Esophagus muscularis mucosa (tissue), 4 donors: Measurements from ENCODE around the gene ATP11C. TPM values are rescaled to one million over a fixed set of nuclear protein-coding genes. Genes with fewer than 3 reads are reported as not detected.

Source experiments
- DNase-seq: peaks from one replicate; pipeline ENCODE4 v3.0.0-alpha.2; 2017; ENCODE audit errors: extremely low spot score
- H3K27ac ChIP-seq, 4 donors: fragments of 200-600 bp; sonication (generic); replicated peaks in 1 of 4; 1 replicate in 3 of 4; 2 replicates in 1 of 4; pipeline ENCODE4 v1.5.1; 2016 to 2019; ENCODE audit warnings: mild to moderate bottlenecking in 1 of 4
- H3K27me3 ChIP-seq, 4 donors: fragments of 200-600 bp; sonication (generic); one replicate each; pipeline versions ENCODE4 v1.5.1 to v1.6.0; 2016 to 2019
- H3K36me3 ChIP-seq, 4 donors: fragments of 200-600 bp; sonication (generic); one replicate each; pipeline ENCODE4 v1.5.1; 2016 to 2019
- H3K4me1 ChIP-seq, 4 donors: fragments of 200-600 bp; sonication (generic); one replicate each; pipeline ENCODE4 v1.5.1; 2016 to 2019
- H3K4me3 ChIP-seq, 4 donors: fragments of 200-600 bp; sonication (generic); 1 replicate in 2 of 4; 2 replicates in 2 of 4; pipeline ENCODE4 v1.5.1; 2016 to 2019; ENCODE audit warnings: mild to moderate bottlenecking in 4 of 4, moderate library complexity in 1 of 4
- H3K9me3 ChIP-seq, 4 donors: fragments of 200-600 bp; sonication (generic); 1 replicate in 3 of 4; 2 replicates in 1 of 4; pipeline ENCODE4 v1.5.1; 2016 to 2019
- CTCF ChIP-seq, 3 experiments: fragments of 200-600 bp in 2 of 3; fragments of 450-650 bp in 1 of 3; sonication (generic) in 2 of 3; IDR thresholded peaks; one replicate each; pipeline ENCODE4 v1.5.1; 2017 to 2019; ENCODE audit warnings: antibody characterized with exemption in 3 of 3, mild to moderate bottlenecking in 2 of 3, moderate library complexity in 1 of 3
- EP300 ChIP-seq: sonication (generic); formaldehyde crosslinking; IDR thresholded peaks from one replicate; pipeline ENCODE4 v1.6.1; 2017; ENCODE audit warnings: antibody characterized with exemption
- POLR2A ChIP-seq: fragments of 450-650 bp; IDR thresholded peaks from one replicate; pipeline ENCODE4 v1.6.1; 2017; ENCODE audit warnings: antibody characterized with exemption, moderate library complexity, mild to moderate bottlenecking, low read depth
- POLR2AphosphoS5 ChIP-seq, 2 donors: sonication (generic); formaldehyde crosslinking; IDR thresholded peaks; one replicate each; pipeline ENCODE4 v1.6.1; 2017; ENCODE audit warnings: antibody characterized with exemption in 2 of 2
- WGBS: methylation state at CpG from one replicate; pipeline ENCODE4 v1.1.5; 2018; 5-methylcytosine and 5-hydroxymethylcytosine counted together
- intact Hi-C: fragments of 100-400 bp; cut with DNase I; formaldehyde crosslinking; loops from one replicate; pipeline ENCODE4 v1.15.1; 2023
- total RNA-seq, 4 donors: library from RNA; depleted of rRNA; stranded (reverse); fragments of >200 nt; gene quantifications; one replicate each; pipeline versions ENCODE4 v1.1.0 to v1.2.1, GENCODE V29; 2016

ATP11C gene
- total RNA-seq, 4 donors from 2014 or later: 17.9 to 29.2 (median 22.4) TPM

GRCh38 chrX:139920316-139920715, 12.5 kb downstream of the ATP11C start:
- H3K27ac ChIP-seq: no peak overlapping the region
- intact Hi-C loops: no loop called here
- WGBS: 82% methylated on average over 1 of the region's 1 CpG
- no peaks in the 10 kb centered on the region for H3K27me3 ChIP-seq
- no peak overlapping the region for H3K4me3 ChIP-seq
- no peaks in the 10 kb centered on the region for H3K36me3 ChIP-seq
- H3K9me3 ChIP-seq: no peaks in the 10 kb centered on the region
- no peak for DNase-seq
- no peak for TF ChIP-seq EP300
- TF ChIP-seq CTCF (IDR thresholded peaks at IDR 0.05): no peak
- no peak for TF ChIP-seq POLR2A
- TF ChIP-seq POLR2AphosphoS5 (IDR thresholded peaks at IDR 0.05): no peak
- H3K4me1 ChIP-seq: peaks cover 0 to 8% (median 2%) of the 10 kb centered on the region in 4 donors

- H3K4me1 ChIP-seq: no peaks in the 10 kb centered on the region
- no peak overlapping the region for H3K27ac ChIP-seq
- 100% methylated on average over 1 of the region's 1 CpG for WGBS
- no peak for DNase-seq
- no peak overlapping the region for H3K4me3 ChIP-seq
- no peaks in the 10 kb centered on the region for H3K27me3 ChIP-seq
- intact Hi-C loops: no loop called here
- no peaks in the 10 kb centered on the region for H3K36me3 ChIP-seq
- TF ChIP-seq CTCF (IDR thresholded peaks at IDR 0.05): no peak
- no peak for TF ChIP-seq POLR2AphosphoS5 (IDR thresholded peaks at IDR 0.05)
- no peak for TF ChIP-seq EP300
- no peak for TF ChIP-seq POLR2A
- no peaks in the 10 kb centered on the region for H3K9me3 ChIP-seq
These were observed 18.4 kb downstream of the ATP11C start for GRCh38 chrX:139914421-139914820.

- Histone ChIP-seq H3K36me3 (no peaks in the 10 kb centered on the region), H3K4me1 (peaks cover 0 to 3% (median 0%) of the 10 kb centered on the region in 4 donors), H3K27me3 (no peaks in the 10 kb centered on the region), H3K27ac (no peak overlapping the region), H3K9me3 (no peaks in the 10 kb centered on the region), H3K4me3 (no peak overlapping the region)
- WGBS: 49% methylated on average over 3 of the region's 3 CpGs
- intact Hi-C loops: no loop called here
- DNase-seq: no peak
- TF ChIP-seq EP300 (no peak), POLR2A (no peak), CTCF (IDR thresholded peaks at IDR 0.05) (no peak), POLR2AphosphoS5 (IDR thresholded peaks at IDR 0.05) (no peak)
These were observed 23.1 kb downstream of the ATP11C start for GRCh38 chrX:139909712-139910111.

DNA sequence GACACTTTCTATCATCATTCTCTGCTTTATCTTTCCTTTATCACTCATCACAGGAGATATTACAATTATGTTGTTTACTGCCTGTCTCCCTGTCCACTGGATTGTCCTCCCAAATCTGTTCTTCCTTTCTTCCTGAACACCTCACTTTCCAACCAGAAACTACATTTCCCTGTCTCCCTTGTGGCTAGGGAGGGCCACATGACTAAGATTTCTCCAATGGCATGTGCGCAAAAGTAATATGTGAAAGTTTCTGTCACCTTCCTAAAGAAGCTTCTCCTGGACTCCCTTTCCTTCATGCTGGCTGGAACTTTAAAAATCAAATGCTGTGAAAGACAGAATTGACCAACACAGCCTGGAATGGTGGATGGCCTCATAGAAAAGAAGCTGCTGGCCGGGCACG, 25.8 kb downstream of the ATP11C start:
- H3K9me3 ChIP-seq: no peaks in the 10 kb centered on the region
- no peak overlapping the region for H3K27ac ChIP-seq
- DNase-seq: no peak
- H3K4me3 ChIP-seq: no peak overlapping the region
- H3K36me3 ChIP-seq: no peaks in the 10 kb centered on the region
- intact Hi-C loops: no loop called here
- WGBS: 92% methylated on average over 3 of the region's 3 CpGs
- no peaks in the 10 kb centered on the region for H3K27me3 ChIP-seq
- TF ChIP-seq POLR2A (no peak), EP300 (no peak), POLR2AphosphoS5 (IDR thresholded peaks at IDR 0.05) (no peak), CTCF (IDR thresholded peaks at IDR 0.05) (no peak)
- peaks cover 0 to 3% (median 0%) of the 10 kb centered on the region in 4 donors for H3K4me1 ChIP-seq

DNA sequence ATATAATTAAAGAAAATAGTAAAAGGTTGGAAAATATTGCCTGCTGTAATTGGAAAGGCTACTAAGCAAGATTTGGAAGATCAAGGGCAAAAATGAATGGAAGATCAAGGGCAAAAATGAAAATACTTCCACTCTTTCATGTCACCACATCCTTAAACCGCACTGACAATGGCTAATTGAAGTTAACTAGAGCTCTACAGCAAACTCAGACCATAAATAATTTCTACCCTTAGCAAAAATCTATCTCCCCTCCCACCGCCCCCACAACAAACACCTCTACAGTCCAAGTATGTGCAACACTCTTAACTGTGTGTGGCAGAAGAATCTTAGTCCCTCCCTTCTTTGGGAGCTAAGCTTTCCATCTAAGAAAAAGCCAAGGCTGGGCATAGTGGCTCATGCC, 27.1 kb downstream of the ATP11C start:
- Histone ChIP-seq H3K27ac (no peak overlapping the region), H3K27me3 (no peaks in the 10 kb centered on the region), H3K4me3 (no peak overlapping the region), H3K9me3 (no peaks in the 10 kb centered on the region), H3K4me1 (peaks cover 0 to 3% (median 0%) of the 10 kb centered on the region in 4 donors), H3K36me3 (no peaks in the 10 kb centered on the region)
- WGBS: 76% methylated on average over 2 of the region's 2 CpGs
- intact Hi-C loops: no loop called here
- TF ChIP-seq POLR2AphosphoS5 (IDR thresholded peaks at IDR 0.05) (no peak), EP300 (no peak), POLR2A (no peak), CTCF (IDR thresholded peaks at IDR 0.05) (no peak)
- no peak for DNase-seq
